ENCODE data around the gene FOXP2.
"Not testable (repeated sequence)": the region's sequence is repeated elsewhere in the genome, so short reads cannot be mapped to it uniquely, and the experiment has no call there.

FOXP2 gene

DNA sequence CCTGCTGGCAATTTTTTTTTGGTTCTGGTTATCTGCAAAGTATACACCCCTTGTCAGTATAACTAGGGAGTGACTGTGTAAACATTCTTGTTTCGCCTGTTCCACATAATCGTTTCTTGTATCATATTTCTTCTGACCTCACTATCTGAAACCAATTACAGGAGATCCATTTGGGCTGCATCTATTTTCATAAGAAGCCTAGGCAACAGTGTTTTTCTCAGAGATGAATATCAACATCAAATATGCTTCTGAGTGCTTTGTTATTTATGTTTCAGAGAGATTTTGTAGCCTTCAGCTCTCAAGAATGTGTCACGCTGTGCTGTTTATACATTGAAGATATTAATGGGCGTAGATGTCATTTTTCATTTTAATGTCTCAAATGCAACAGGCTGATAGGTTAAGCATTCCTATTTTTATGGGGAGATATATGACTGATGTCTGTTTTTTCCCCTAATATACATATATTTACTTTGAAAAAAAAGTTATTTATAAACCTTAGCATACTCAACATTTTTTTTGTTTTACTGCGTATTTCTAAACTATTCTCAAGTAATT is 115.5 kb downstream of the FOXP2 start:
- Mint-ChIP-seq H3K4me3 (no peak overlapping the region), H3K4me1 (no peaks in the 10 kb centered on the region), H3K36me3 (ENCODE audit: insufficient read depth) (no peaks in the 10 kb centered on the region), H3K9me3 (no peaks in the 10 kb centered on the region), H3K27ac (ENCODE audit: low read depth) (no peak overlapping the region), H3K27me3 (no peaks in the 10 kb centered on the region)
- no peak for DNase-seq (ENCODE audit: low spot score in 2 of 2)
- no peak for ATAC-seq (replicated peaks; ENCODE audit: extremely low read depth, poor library complexity, severe bottlenecking)

GRCh38 chr7:114531326-114531725 is 116.7 kb downstream of the FOXP2 start:
- Mint-ChIP-seq H3K4me3 (no peak overlapping the region), H3K9me3 (no peaks in the 10 kb centered on the region), H3K36me3 (ENCODE audit: insufficient read depth) (no peaks in the 10 kb centered on the region), H3K4me1 (no peaks in the 10 kb centered on the region), H3K27me3 (no peaks in the 10 kb centered on the region), H3K27ac (ENCODE audit: low read depth) (no peak overlapping the region)
- DNase-seq (ENCODE audit: low spot score in 2 of 2): no peak
- ATAC-seq (replicated peaks; ENCODE audit: extremely low read depth, poor library complexity, severe bottlenecking): no peak

DNA sequence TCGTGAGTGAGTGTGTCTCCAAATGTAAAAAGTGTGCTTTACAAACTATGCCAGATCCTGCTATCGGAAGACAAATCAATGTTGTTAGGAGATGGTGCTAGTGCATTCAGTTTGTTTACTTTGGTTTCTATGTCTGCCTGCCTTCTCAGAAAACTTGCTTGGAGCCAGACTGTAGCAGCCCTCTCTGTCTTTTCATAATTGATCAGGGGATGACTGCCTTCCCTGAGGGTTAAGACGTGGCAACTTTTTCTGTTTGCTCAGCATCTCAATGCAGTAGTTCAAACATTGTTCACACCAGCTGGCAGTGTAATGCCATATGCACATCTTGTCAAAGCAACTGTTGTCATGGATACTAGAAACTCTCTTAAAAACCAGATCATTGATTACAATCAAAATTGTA is 118.5 kb downstream of the FOXP2 start:
- Mint-ChIP-seq H3K27ac (ENCODE audit: low read depth) (no peak overlapping the region), H3K27me3 (no peaks in the 10 kb centered on the region), H3K4me1 (no peaks in the 10 kb centered on the region), H3K36me3 (ENCODE audit: insufficient read depth) (no peaks in the 10 kb centered on the region), H3K4me3 (no peak overlapping the region), H3K9me3 (no peaks in the 10 kb centered on the region)
- ATAC-seq (replicated peaks; ENCODE audit: extremely low read depth, poor library complexity, severe bottlenecking) (no peak), DNase-seq (ENCODE audit: low spot score in 2 of 2) (no peak)

DNA sequence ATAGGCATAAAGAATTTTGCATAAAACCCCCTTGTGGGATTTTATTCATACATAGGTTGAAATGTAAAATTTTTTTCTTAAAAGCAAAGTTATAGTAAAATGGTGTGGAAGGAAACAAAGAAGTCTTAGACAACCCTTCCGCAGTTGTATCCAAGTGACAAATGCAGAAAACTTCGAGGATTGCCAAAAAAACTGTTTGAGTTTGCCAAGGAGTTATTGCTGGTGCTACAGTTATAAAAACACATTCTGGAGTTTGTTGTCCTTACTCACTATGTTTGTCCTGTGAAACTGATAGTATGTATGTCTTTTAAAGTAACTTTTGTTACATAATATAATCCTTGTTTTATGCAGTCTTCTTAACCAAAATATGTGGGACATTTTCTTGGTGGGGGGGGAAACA is 120.3 kb downstream of the FOXP2 start:
- Mint-ChIP-seq H3K9me3 (no peaks in the 10 kb centered on the region), H3K4me1 (no peaks in the 10 kb centered on the region), H3K4me3 (no peak overlapping the region), H3K27me3 (no peaks in the 10 kb centered on the region), H3K36me3 (ENCODE audit: insufficient read depth) (no peaks in the 10 kb centered on the region), H3K27ac (ENCODE audit: low read depth) (no peak overlapping the region)
- ATAC-seq (replicated peaks; ENCODE audit: extremely low read depth, poor library complexity, severe bottlenecking): no peak
- no peak for DNase-seq (ENCODE audit: low spot score in 2 of 2)

DNA sequence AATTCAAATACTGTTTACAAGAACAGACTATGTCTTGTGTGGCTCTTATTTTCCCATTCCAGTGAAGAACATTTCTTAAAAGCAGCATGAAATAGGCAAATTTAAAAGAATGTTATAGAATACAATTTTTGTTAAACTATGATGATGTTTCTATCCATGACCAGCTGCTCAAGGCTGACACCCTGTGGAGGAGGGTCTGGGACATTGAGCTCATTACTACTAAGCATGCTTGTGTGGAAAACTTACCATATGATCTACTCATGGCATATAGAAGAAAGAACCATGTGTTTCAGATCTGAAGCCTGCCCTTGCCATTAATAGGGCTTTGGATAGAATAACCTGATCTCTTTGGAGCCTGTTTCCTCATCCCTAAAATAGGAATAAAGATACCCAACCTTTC is 125.0 kb downstream of the FOXP2 start:
- ATAC-seq (replicated peaks; ENCODE audit: extremely low read depth, poor library complexity, severe bottlenecking) (no peak), DNase-seq (ENCODE audit: low spot score in 2 of 2) (no peak)
- no peak overlapping the region for H3K27ac Mint-ChIP-seq (ENCODE audit: low read depth)
- no peaks in the 10 kb centered on the region for H3K36me3 Mint-ChIP-seq (ENCODE audit: insufficient read depth)
- no peak overlapping the region for H3K4me3 Mint-ChIP-seq
- H3K4me1 Mint-ChIP-seq: no peaks in the 10 kb centered on the region
- H3K27me3 Mint-ChIP-seq: no peaks in the 10 kb centered on the region
- H3K9me3 Mint-ChIP-seq: no peaks in the 10 kb centered on the region

DNA sequence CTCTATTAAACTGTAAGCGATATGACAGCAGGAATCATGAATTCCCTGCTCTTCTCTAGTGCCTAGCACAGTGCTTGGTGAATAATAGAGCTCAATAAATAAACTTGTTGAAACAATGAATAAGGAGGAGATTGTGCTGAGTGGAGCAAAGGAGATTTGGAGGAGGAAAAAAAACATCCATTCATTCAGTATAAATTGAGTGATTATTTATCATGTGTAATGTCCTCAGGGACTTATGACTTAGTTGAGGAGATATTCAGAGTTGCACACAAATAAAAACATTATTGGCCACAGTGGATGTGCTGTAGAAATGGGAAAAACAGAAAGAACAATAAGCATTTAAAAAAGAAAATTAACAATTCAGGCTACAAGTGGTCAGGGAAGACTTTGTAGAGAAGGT is 125.7 kb downstream of the FOXP2 start:
- DNase-seq (ENCODE audit: low spot score in 2 of 2): no peak
- no peaks in the 10 kb centered on the region for H3K4me1 Mint-ChIP-seq
- no peaks in the 10 kb centered on the region for H3K9me3 Mint-ChIP-seq
- H3K27ac Mint-ChIP-seq (ENCODE audit: low read depth): no peak overlapping the region
- H3K36me3 Mint-ChIP-seq (ENCODE audit: insufficient read depth): no peaks in the 10 kb centered on the region
- H3K4me3 Mint-ChIP-seq: no peak overlapping the region
- no peak for ATAC-seq (replicated peaks; ENCODE audit: extremely low read depth, poor library complexity, severe bottlenecking)
- no peaks in the 10 kb centered on the region for H3K27me3 Mint-ChIP-seq

- not testable (repeated sequence) for H3K27me3 Mint-ChIP-seq; H3K27ac Mint-ChIP-seq (ENCODE audit: low read depth); ATAC-seq (replicated peaks; ENCODE audit: extremely low read depth, poor library complexity, severe bottlenecking); H3K4me3 Mint-ChIP-seq; DNase-seq (ENCODE audit: low spot score in 2 of 2); H3K4me1 Mint-ChIP-seq; H3K36me3 Mint-ChIP-seq (ENCODE audit: insufficient read depth)
- peaks cover 15% of the 10 kb centered on the region for H3K9me3 Mint-ChIP-seq
Measured at GRCh38 chr7:114547346-114547745, 132.7 kb downstream of the FOXP2 start.

DNA sequence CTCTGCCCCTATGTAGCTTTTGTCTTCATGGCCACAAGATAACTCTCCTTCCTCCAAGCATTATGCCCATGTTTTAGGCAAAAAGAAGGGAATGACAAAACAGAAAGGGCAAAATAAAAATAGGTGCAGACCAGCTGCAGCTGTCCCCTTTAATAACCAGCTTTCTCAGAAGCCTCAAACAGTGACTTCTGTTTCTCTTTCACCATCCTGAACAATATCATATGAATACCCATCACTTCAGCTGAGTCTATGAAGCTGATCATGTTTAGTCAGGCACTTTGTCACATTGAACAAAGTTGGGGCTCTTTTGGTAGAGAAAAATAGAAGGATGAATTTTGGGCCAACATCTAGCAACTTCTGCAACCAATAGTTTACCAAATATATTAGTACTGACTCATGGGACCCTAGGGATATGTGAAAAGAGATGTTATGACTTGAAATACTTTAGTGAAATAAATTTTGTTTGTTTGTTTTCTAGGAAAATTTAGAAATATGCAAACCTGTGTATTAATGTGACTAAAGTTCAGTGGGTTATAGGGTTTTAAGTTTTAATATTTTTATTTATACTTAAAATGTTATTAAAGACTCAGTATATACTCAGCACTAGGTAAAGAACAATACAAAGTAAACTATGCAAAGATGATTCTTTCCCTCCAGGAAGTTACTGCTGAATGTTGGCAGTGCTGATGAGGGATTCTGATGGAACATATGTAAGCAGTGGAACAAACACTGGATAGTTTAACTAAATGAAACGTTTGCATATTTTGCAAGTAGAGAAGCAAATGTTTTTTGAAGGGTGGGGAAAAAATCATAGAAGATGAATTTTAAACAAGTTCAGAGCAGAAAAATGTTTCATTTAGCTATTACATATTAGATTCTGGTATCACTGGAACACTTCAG is 133.7 kb downstream of the FOXP2 start:
- Mint-ChIP-seq H3K4me3 (no peak overlapping the region), H3K9me3 (peaks cover 15% of the 10 kb centered on the region), H3K36me3 (ENCODE audit: insufficient read depth) (no peaks in the 10 kb centered on the region), H3K27me3 (no peaks in the 10 kb centered on the region), H3K27ac (ENCODE audit: low read depth) (no peak overlapping the region), H3K4me1 (no peaks in the 10 kb centered on the region)
- DNase-seq (ENCODE audit: low spot score in 2 of 2) (no peak), ATAC-seq (replicated peaks; ENCODE audit: extremely low read depth, poor library complexity, severe bottlenecking) (no peak)

GRCh38 chr7:114554781-114555537 is 140.3 kb downstream of the FOXP2 start:
- ATAC-seq (replicated peaks; ENCODE audit: extremely low read depth, poor library complexity, severe bottlenecking): no peak
- Mint-ChIP-seq H3K36me3 (ENCODE audit: insufficient read depth) (no peaks in the 10 kb centered on the region), H3K27ac (ENCODE audit: low read depth) (no peak overlapping the region), H3K27me3 (no peaks in the 10 kb centered on the region), H3K9me3 (peaks cover 6% of the 10 kb centered on the region), H3K4me1 (no peaks in the 10 kb centered on the region), H3K4me3 (no peak overlapping the region)
- no peak for DNase-seq (ENCODE audit: low spot score in 2 of 2)

DNA sequence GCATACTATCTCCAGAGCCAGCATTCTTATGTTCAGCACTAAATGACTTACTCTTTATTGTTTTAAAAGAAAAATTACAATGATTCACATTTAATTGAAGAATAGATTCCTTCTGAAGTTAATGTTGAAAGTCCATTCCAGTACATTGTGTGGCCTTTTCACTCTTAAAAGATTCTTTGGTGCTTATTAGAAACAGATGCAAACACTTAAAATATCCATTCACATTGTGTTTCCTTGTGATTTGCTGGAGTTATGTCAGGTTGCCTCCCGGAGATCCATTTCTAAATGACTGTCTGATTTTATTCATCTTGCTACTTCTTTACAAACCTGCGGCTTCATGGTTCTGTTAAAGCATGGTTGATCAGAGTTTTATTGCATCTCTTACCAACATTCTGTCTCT is 152.8 kb downstream of the FOXP2 start:
- ATAC-seq (replicated peaks; ENCODE audit: extremely low read depth, poor library complexity, severe bottlenecking) (no peak), DNase-seq (ENCODE audit: low spot score in 2 of 2) (no peak)
- H3K36me3 Mint-ChIP-seq (ENCODE audit: insufficient read depth): no peaks in the 10 kb centered on the region
- H3K27me3 Mint-ChIP-seq: no peaks in the 10 kb centered on the region
- no peak overlapping the region for H3K27ac Mint-ChIP-seq (ENCODE audit: low read depth)
- no peak overlapping the region for H3K4me3 Mint-ChIP-seq
- no peaks in the 10 kb centered on the region for H3K4me1 Mint-ChIP-seq
- H3K9me3 Mint-ChIP-seq: no peaks in the 10 kb centered on the region

DNA sequence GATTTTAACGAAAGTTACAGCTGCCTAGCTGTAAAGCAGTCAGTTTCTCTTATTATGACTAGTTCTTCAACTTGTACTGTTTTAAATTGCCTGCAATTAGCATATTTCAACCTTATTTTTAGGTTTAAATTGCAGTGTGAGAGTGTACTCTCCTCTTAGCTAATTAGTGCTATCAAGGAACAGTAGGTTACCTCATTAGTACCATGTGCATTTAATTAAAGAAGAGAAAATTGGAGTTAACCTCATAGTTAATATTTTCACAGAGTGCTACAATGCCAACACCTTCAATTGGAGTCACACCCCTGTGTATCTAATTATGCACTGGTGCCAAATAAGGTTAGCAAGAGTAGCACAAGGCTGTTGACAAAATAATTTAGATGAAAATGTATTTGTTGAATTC is 154.6 kb downstream of the FOXP2 start:
- H3K36me3 Mint-ChIP-seq (ENCODE audit: insufficient read depth): no peaks in the 10 kb centered on the region
- no peak for ATAC-seq (replicated peaks; ENCODE audit: extremely low read depth, poor library complexity, severe bottlenecking)
- DNase-seq (ENCODE audit: low spot score in 2 of 2): no peak

DNA sequence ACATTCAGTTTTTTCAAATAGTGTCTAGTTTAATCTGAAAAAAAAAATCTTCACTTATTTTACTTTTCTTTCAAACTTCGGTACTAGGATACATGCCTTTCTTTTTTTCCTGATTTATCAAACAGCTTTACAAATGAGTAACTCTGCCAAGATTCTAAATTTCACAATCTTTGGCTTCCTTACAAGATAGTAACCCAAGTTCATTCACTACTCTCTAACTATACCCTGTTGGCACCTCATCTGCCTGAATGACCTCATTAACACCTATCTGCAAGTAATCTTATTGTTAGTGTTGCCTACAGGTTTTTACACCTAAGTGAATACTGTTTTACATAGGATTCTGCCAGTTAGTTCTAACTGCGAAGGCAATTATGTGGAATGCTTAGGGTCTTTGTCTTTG is 159.8 kb downstream of the FOXP2 start:
- Mint-ChIP-seq H3K4me3 (no peak overlapping the region), H3K27me3 (no peaks in the 10 kb centered on the region)
- DNase-seq (ENCODE audit: low spot score in 2 of 2): no peak

More for the DNA sequence above, 154.6 kb downstream of the FOXP2 start:
- H3K9me3 Mint-ChIP-seq: no peaks in the 10 kb centered on the region
- H3K4me3 Mint-ChIP-seq: no peak overlapping the region
- no peaks in the 10 kb centered on the region for H3K4me1 Mint-ChIP-seq
- H3K27me3 Mint-ChIP-seq: no peaks in the 10 kb centered on the region
- H3K27ac Mint-ChIP-seq (ENCODE audit: low read depth): no peak overlapping the region

GRCh38 chr7:114575098-114575497 is 160.5 kb downstream of the FOXP2 start:
- H3K9me3 Mint-ChIP-seq: no peaks in the 10 kb centered on the region

More for the DNA sequence above, 159.8 kb downstream of the FOXP2 start:
- Mint-ChIP-seq H3K4me1 (no peaks in the 10 kb centered on the region), H3K36me3 (ENCODE audit: insufficient read depth) (no peaks in the 10 kb centered on the region), H3K27ac (ENCODE audit: low read depth) (no peak overlapping the region), H3K9me3 (no peaks in the 10 kb centered on the region)
- no peak for ATAC-seq (replicated peaks; ENCODE audit: extremely low read depth, poor library complexity, severe bottlenecking)

More at GRCh38 chr7:114575098-114575497, 160.5 kb downstream of the FOXP2 start:
- Mint-ChIP-seq H3K4me1 (no peaks in the 10 kb centered on the region), H3K27ac (ENCODE audit: low read depth) (no peak overlapping the region), H3K4me3 (no peak overlapping the region), H3K36me3 (ENCODE audit: insufficient read depth) (no peaks in the 10 kb centered on the region), H3K27me3 (no peaks in the 10 kb centered on the region)
- ATAC-seq (replicated peaks; ENCODE audit: extremely low read depth, poor library complexity, severe bottlenecking) (no peak), DNase-seq (ENCODE audit: low spot score in 2 of 2) (no peak)
